Fibroblast of lung (primary cell): ENCODE data around the gene OTOGL. TPM values are rescaled to one million over a fixed set of nuclear protein-coding genes. Genes with fewer than 3 reads are reported as not detected.

Experiments
- DNase-seq, 2 donors: peaks; one replicate each; pipeline versions ENCODE4 v3.0.0 to v3.0.0-alpha.2; 2010; ENCODE audit warnings: low read depth in 2 of 2
- H2AFZ ChIP-seq: 2 replicates; pipeline ENCODE4 v1.5.1; 2012; ENCODE audit warnings: low read length, control low read depth, inconsistent platforms
- H3K27ac ChIP-seq: 2 replicates; pipeline ENCODE4 v1.5.1; 2011; ENCODE audit warnings: low read length, control low read depth; ENCODE audit not compliant: insufficient read depth
- H3K27me3 ChIP-seq: 2 replicates; pipeline ENCODE4 v1.5.1; 2011; ENCODE audit warnings: mild to moderate bottlenecking, low read length; ENCODE audit not compliant: control insufficient read depth, insufficient read depth
- H3K36me3 ChIP-seq: 2 replicates; pipeline ENCODE4 v1.5.1; 2011; ENCODE audit warnings: low read length; ENCODE audit not compliant: control insufficient read depth, insufficient read depth
- H3K4me1 ChIP-seq: 2 replicates; pipeline ENCODE4 v1.5.1; 2011; ENCODE audit warnings: low read length; ENCODE audit not compliant: control insufficient read depth, insufficient read depth; ENCODE audit errors: extremely low read depth
- H3K4me2 ChIP-seq: 2 replicates; pipeline ENCODE4 v1.5.1; 2011; ENCODE audit warnings: low read length, control low read depth; ENCODE audit not compliant: insufficient read depth; ENCODE audit errors: extremely low read depth
- H3K4me3 ChIP-seq, 4 experiments: fragments of 200-600 bp in 1 of 4; sonication (generic) in 1 of 4; replicated peaks in 1 of 4; 2 replicates each; pipeline ENCODE4 v1.5.1; 2011 to 2016; ENCODE audit warnings: low read length in 4 of 4, low read depth in 3 of 4, mild to moderate bottlenecking in 3 of 4, control low read depth in 2 of 4, inconsistent platforms in 1 of 4, mixed read lengths in 1 of 4; ENCODE audit not compliant: insufficient read depth in 1 of 4; ENCODE audit errors: control extremely low read depth in 1 of 4
- H3K79me2 ChIP-seq: 2 replicates; pipeline ENCODE4 v1.5.1; 2012; ENCODE audit warnings: mild to moderate bottlenecking, low read length, inconsistent platforms; ENCODE audit not compliant: control insufficient read depth, insufficient read depth
- H3K9ac ChIP-seq: 2 replicates; pipeline ENCODE4 v1.5.1; 2011; ENCODE audit warnings: mild to moderate bottlenecking, low read length, control low read depth; ENCODE audit not compliant: insufficient read depth
- H3K9me3 ChIP-seq: 2 replicates; pipeline ENCODE4 v1.5.1; 2012; ENCODE audit warnings: low read depth, low read length; ENCODE audit not compliant: control insufficient read depth, insufficient read depth
- H4K20me1 ChIP-seq: 2 replicates; pipeline ENCODE4 v1.5.1; 2011; ENCODE audit warnings: low read length; ENCODE audit not compliant: control insufficient read depth, insufficient read depth; ENCODE audit errors: extremely low read depth
- EZH2 ChIP-seq: IDR thresholded peaks from 2 replicates; pipeline ENCODE4 v1.5.1; 2012; ENCODE audit warnings: low read length, control low read depth, mild to moderate bottlenecking; ENCODE audit errors: missing control alignments
- polyA plus RNA-seq, 2 donors: library from polyadenylated mRNA; depleted of rRNA in 1 of 2; stranded (reverse) in 1 of 2; unstranded in 1 of 2; fragments of >200 nt; gene quantifications; 2 replicates each; pipeline ENCODE4 v1.2.1, GENCODE V29; 2011 to 2012; ENCODE audit warnings: missing spikeins in 1 of 2
- total RNA-seq: library from RNA; depleted of rRNA; stranded (reverse); fragments of >200 nt; gene quantifications from 2 replicates; pipeline ENCODE4 v1.2.1, GENCODE V29; 2014
- TF ChIP-seq, protein P1 (sequence below), 2 donors: IDR thresholded peaks in 1 of 2; conservative IDR thresholded peaks in 1 of 2; 1 replicate in 1 of 2; 2 replicates in 1 of 2; pipeline ENCODE4 v1.5.1; 2011 to 2012; ENCODE audit warnings: low read length in 2 of 2, control low read depth in 1 of 2, inconsistent platforms in 1 of 2, low read depth in 1 of 2, mild to moderate bottlenecking in 1 of 2

The OTOGL gene
- total and polyA plus RNA-seq, 2 donors (not counting 1 experiment from before 2014, with no cell fraction given) = 0.15 to 0.17 TPM

DNA sequence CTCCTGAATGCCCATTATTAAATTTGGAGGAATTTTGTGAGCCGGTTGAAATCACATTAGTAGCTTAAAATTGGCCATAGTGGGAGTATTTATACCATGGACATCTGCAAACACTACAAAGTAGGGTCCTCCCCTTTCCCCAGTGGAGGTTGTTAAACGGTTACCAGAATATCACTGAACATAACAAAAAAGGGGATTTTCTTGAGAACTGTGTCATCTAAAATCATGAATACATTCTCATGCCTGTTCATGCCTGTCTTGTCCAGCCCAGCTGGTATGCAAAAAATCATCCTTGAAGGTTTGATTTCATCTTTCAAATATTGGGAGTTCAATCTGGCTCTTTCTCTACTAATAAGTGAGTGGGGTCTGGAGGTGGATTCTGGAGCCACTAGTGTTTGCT, 96.4 kb downstream of the OTOGL start:
- no peak overlapping the region for H3K4me3 ChIP-seq
- H3K27me3 ChIP-seq = no peaks in the 10 kb centered on the region
- H3K4me2 ChIP-seq = no peak overlapping the region
- DNase-seq = no peak
- H3K36me3 ChIP-seq = no peaks in the 10 kb centered on the region
- no peak overlapping the region for H3K9ac ChIP-seq
- H3K4me1 ChIP-seq = no peaks in the 10 kb centered on the region
- TF ChIP-seq, protein P1, sequence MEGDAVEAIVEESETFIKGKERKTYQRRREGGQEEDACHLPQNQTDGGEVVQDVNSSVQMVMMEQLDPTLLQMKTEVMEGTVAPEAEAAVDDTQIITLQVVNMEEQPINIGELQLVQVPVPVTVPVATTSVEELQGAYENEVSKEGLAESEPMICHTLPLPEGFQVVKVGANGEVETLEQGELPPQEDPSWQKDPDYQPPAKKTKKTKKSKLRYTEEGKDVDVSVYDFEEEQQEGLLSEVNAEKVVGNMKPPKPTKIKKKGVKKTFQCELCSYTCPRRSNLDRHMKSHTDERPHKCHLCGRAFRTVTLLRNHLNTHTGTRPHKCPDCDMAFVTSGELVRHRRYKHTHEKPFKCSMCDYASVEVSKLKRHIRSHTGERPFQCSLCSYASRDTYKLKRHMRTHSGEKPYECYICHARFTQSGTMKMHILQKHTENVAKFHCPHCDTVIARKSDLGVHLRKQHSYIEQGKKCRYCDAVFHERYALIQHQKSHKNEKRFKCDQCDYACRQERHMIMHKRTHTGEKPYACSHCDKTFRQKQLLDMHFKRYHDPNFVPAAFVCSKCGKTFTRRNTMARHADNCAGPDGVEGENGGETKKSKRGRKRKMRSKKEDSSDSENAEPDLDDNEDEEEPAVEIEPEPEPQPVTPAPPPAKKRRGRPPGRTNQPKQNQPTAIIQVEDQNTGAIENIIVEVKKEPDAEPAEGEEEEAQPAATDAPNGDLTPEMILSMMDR (conservative IDR thresholded peaks at IDR 0.05 in 1 of 2, IDR thresholded peaks at IDR 0.05 in 1 of 2; ENCODE audit: low read depth in 1 of 2, low read length in 2 of 2) = no peak
- no peak for TF ChIP-seq EZH2
- H3K27ac ChIP-seq = no peak overlapping the region
- no peaks in the 10 kb centered on the region for H3K79me2 ChIP-seq
- H3K9me3 ChIP-seq = no peaks in the 10 kb centered on the region
- H2AFZ ChIP-seq = no peak overlapping the region
- no peaks in the 10 kb centered on the region for H4K20me1 ChIP-seq

DNA sequence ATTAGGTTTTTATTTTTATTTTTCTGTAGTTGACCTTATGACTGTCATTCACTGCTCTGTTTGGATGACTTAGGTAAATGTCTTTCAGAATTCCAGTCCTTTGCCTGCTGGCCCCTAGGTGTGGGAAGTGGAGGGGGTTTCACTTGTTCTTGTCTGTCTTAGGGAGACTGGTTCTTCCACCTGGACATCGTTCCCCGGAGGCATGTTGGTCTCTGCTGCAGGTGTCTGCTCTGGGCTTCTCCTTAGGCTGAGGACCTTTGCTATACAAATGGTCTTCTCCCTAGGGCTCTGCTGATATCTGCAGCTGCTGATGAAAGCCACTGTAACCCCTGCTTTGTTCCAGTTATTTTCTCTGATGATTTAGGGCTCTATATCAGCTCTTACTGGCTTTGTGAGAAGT, 97.1 kb downstream of the OTOGL start:
- H3K36me3 ChIP-seq = no peaks in the 10 kb centered on the region
- H3K27me3 ChIP-seq = no peaks in the 10 kb centered on the region
- no peaks in the 10 kb centered on the region for H3K4me1 ChIP-seq
- no peak overlapping the region for H3K4me2 ChIP-seq
- no peaks in the 10 kb centered on the region for H4K20me1 ChIP-seq
- DNase-seq = no peak
- no peak overlapping the region for H2AFZ ChIP-seq
- no peak overlapping the region for H3K9ac ChIP-seq
- no peak overlapping the region for H3K4me3 ChIP-seq
- no peaks in the 10 kb centered on the region for H3K79me2 ChIP-seq
- H3K9me3 ChIP-seq = no peaks in the 10 kb centered on the region
- TF ChIP-seq EZH2 = no peak
- TF ChIP-seq, protein P1 (conservative IDR thresholded peaks at IDR 0.05 in 1 of 2, IDR thresholded peaks at IDR 0.05 in 1 of 2; ENCODE audit: low read depth in 1 of 2, low read length in 2 of 2) = no peak
- H3K27ac ChIP-seq = no peak overlapping the region

DNA sequence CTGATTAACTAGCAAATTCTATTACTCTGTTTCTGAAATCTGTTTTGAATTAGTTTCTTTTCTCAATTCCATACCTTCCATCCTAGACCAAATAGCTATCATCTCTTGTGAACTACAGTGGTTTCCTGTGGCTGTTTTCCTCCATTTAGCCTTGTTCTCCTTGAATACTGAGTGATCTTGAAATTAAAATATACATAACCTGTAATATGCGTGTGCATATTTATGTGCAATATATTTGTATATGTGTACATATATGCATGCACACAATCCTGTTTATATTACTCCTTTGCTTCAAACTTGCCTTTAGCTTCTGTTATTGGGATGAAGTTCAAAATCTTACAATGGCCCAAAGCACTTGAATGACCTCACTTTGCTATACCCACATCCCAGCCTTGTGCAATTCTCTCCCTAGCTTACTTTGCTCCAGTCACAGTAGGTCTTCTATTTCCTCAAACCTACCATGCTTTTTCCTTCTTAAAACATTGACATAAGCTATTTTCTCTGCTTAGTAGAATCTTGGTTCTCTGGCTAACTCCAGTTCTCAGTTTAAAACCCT, 99.5 kb downstream of the OTOGL start:
- Histone ChIP-seq H3K4me3 (no peak overlapping the region), H3K9ac (no peak overlapping the region), H3K4me1 (no peaks in the 10 kb centered on the region), H3K27ac (no peak overlapping the region), H3K27me3 (no peaks in the 10 kb centered on the region), H3K4me2 (no peak overlapping the region), H3K36me3 (no peaks in the 10 kb centered on the region), H2AFZ (no peak overlapping the region), H4K20me1 (no peaks in the 10 kb centered on the region), H3K9me3 (no peaks in the 10 kb centered on the region), H3K79me2 (no peaks in the 10 kb centered on the region)
- no peak for TF ChIP-seq EZH2
- TF ChIP-seq, protein P1 (conservative IDR thresholded peaks at IDR 0.05 in 1 of 2, IDR thresholded peaks at IDR 0.05 in 1 of 2; ENCODE audit: low read depth in 1 of 2, low read length in 2 of 2) = no peak
- DNase-seq = no peak
